ENCODE results near the gene GLCE.
"Not testable (repeated sequence)": the region's sequence is repeated elsewhere in the genome, so short reads cannot be mapped to it uniquely, and the experiment has no call there.

- TF ChIP-seq EZH2 (IDR thresholded peaks at IDR 0.05; ENCODE audit: insufficient read depth, poor library complexity, severe bottlenecking); EZH2phosphoT487 (IDR thresholded peaks at IDR 0.05; ENCODE audit: insufficient read depth, low read depth): not testable (repeated sequence)
Measured at GRCh38 chr15:69168361-69168760, 7.9 kb downstream of the GLCE start.

Measured in GM23248 (cell line).